ENCODE data around the gene MIDN.
A peak's percentile ranks its signal among the peaks of the same experiment; 100 is the strongest.

The MIDN gene

GRCh38 chr19:1220477-1220930 lies 27.9 kb upstream of the MIDN start:
- DNase-seq: no peak

- DNase-seq: peak in 49 of 56 donors; percentile 11 to 79 (median 49)
Measured at GRCh38 chr19:1220976-1221903, 27.1 kb upstream of the MIDN start.

- DNase-seq: no peak
Measured at GRCh38 chr19:1221904-1222255, 26.5 kb upstream of the MIDN start.

GRCh38 chr19:1222394-1222793 lies 26.0 kb upstream of the MIDN start:
- no peak for DNase-seq

GRCh38 chr19:1223018-1223855 lies 25.1 kb upstream of the MIDN start:
- no peak for DNase-seq

- DNase-seq: no peak
Measured at GRCh38 chr19:1224047-1224825, 24.1 kb upstream of the MIDN start.

GRCh38 chr19:1224847-1225246 lies 23.5 kb upstream of the MIDN start:
- no peak for DNase-seq

GRCh38 chr19:1225440-1226226 lies 22.8 kb upstream of the MIDN start:
- DNase-seq: peak in 1 of 56 donors; percentile 8

- DNase-seq: no peak
Measured at GRCh38 chr19:1226227-1226518, 22.2 kb upstream of the MIDN start.

- no peak for DNase-seq
Measured at GRCh38 chr19:1226522-1227303, 21.7 kb upstream of the MIDN start.

- DNase-seq: no peak
Measured at GRCh38 chr19:1227304-1228054, 20.9 kb upstream of the MIDN start.

GRCh38 chr19:1228161-1228957 lies 20.0 kb upstream of the MIDN start:
- DNase-seq: no peak

- DNase-seq: no peak
Measured at GRCh38 chr19:1229056-1229923, 19.1 kb upstream of the MIDN start.

GRCh38 chr19:1229924-1230782 lies 18.2 kb upstream of the MIDN start:
- DNase-seq: no peak

GRCh38 chr19:1230783-1231489 lies 17.4 kb upstream of the MIDN start:
- no peak for DNase-seq

Data from nucleus accumbens (tissue), 56 donors.